Uterus (tissue), 4 donors: ENCODE measurements around the gene FRRS1. TPM values are rescaled to one million over a fixed set of nuclear protein-coding genes. Genes with fewer than 3 reads are reported as not detected.
A peak's percentile ranks its signal among the peaks of the same experiment; 100 is the strongest.

ENCODE experiments used
- DNase-seq, 2 donors: peaks; one replicate each; pipeline ENCODE4 v3.0.0-alpha.2; 2019 to 2020
- H3K27ac ChIP-seq, 2 donors: fragments of 200-600 bp; sonication (generic); 1 replicate in 1 of 2; 2 replicates in 1 of 2; pipeline ENCODE4 v1.5.1; 2016 to 2018
- H3K27me3 ChIP-seq, 2 donors: fragments of 200-600 bp; sonication (generic); one replicate each; pipeline ENCODE4 v1.5.1; 2018 to 2019; ENCODE audit warnings: control low read depth in 1 of 2
- H3K36me3 ChIP-seq, 2 donors: fragments of 200-600 bp; sonication (generic); one replicate each; pipeline ENCODE4 v1.5.1; 2019; ENCODE audit warnings: control low read depth in 1 of 2
- H3K4me1 ChIP-seq, 2 donors: fragments of 200-600 bp; sonication (generic); one replicate each; pipeline ENCODE4 v1.5.1; 2018 to 2019; ENCODE audit warnings: control low read depth in 1 of 2
- H3K4me3 ChIP-seq, 2 donors: fragments of 200-600 bp; sonication (generic); 1 replicate in 1 of 2; 2 replicates in 1 of 2; pipeline ENCODE4 v1.5.1; 2018 to 2019; ENCODE audit warnings: mild to moderate bottlenecking in 1 of 2
- H3K9me3 ChIP-seq, 2 donors: fragments of 200-600 bp; sonication (generic); one replicate each; pipeline ENCODE4 v1.5.1; 2019; ENCODE audit warnings: control low read depth in 1 of 2
- POLR2A ChIP-seq, 2 donors: fragments of 450-650 bp; IDR thresholded peaks; one replicate each; pipeline ENCODE4 v1.6.1; 2016; ENCODE audit warnings: antibody characterized with exemption in 2 of 2, mild to moderate bottlenecking in 1 of 2, moderate library complexity in 1 of 2
- intact Hi-C: fragments of 100-400 bp; cut with DNase I; formaldehyde crosslinking; loops from one replicate; pipeline ENCODE4 v1.15.1; 2023; ENCODE audit warnings: low total_unique reads
- total RNA-seq, 4 donors: library from RNA; depleted of rRNA in 3 of 4; stranded (reverse); fragments of >200 nt in 3 of 4; gene quantifications; one replicate each; pipeline versions ENCODE4 v1.1.0 to v1.2.4, GENCODE V29; 2014 to 2023
- TF ChIP-seq, protein P1 (sequence below), 4 experiments: fragments of 200-600 bp in 2 of 4; fragments of 450-650 bp in 2 of 4; sonication (generic) in 2 of 4; IDR thresholded peaks; one replicate each; pipeline ENCODE4 v1.5.1; 2016 to 2019; ENCODE audit warnings: antibody characterized with exemption in 4 of 4, mild to moderate bottlenecking in 2 of 4, moderate library complexity in 1 of 4
- donor health status: DM: yes; HTN: yes; CAD: no.

Gene FRRS1
- total RNA-seq, 4 donors from 2014 or later: 0.51 to 28.6 (median 14.5) TPM

DNA sequence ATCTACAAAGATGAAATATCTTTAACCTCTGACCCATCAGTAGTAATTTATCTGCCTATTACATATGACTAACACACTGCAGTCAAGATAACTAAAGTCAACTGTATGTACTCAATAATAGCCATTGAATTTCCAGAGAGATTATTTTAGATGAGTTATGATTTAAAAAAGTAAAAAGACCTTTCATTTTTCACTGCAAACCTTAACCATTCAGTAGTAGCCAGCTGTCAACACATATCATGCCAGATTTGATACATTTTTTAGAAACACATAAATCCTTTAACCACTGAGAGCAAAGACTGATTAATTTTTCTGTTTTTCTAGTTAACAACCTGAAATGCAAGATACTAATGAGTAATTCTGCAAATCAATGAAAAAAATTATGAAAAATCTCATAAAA, 89.6 kb downstream of the FRRS1 start:
- DNase-seq: no peak
- intact Hi-C loops: no loop called here
- no peaks in the 10 kb centered on the region for H3K36me3 ChIP-seq
- H3K27me3 ChIP-seq: no peaks in the 10 kb centered on the region
- no peak overlapping the region for H3K27ac ChIP-seq
- peaks cover 0 to 4% of the 10 kb centered on the region in 2 donors for H3K4me1 ChIP-seq
- no peak overlapping the region for H3K4me3 ChIP-seq
- TF ChIP-seq POLR2A (IDR thresholded peaks at IDR 0.05): no peak
- TF ChIP-seq, protein P1, sequence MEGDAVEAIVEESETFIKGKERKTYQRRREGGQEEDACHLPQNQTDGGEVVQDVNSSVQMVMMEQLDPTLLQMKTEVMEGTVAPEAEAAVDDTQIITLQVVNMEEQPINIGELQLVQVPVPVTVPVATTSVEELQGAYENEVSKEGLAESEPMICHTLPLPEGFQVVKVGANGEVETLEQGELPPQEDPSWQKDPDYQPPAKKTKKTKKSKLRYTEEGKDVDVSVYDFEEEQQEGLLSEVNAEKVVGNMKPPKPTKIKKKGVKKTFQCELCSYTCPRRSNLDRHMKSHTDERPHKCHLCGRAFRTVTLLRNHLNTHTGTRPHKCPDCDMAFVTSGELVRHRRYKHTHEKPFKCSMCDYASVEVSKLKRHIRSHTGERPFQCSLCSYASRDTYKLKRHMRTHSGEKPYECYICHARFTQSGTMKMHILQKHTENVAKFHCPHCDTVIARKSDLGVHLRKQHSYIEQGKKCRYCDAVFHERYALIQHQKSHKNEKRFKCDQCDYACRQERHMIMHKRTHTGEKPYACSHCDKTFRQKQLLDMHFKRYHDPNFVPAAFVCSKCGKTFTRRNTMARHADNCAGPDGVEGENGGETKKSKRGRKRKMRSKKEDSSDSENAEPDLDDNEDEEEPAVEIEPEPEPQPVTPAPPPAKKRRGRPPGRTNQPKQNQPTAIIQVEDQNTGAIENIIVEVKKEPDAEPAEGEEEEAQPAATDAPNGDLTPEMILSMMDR (IDR thresholded peaks at IDR 0.05): no peak
- no peaks in the 10 kb centered on the region for H3K9me3 ChIP-seq

DNA sequence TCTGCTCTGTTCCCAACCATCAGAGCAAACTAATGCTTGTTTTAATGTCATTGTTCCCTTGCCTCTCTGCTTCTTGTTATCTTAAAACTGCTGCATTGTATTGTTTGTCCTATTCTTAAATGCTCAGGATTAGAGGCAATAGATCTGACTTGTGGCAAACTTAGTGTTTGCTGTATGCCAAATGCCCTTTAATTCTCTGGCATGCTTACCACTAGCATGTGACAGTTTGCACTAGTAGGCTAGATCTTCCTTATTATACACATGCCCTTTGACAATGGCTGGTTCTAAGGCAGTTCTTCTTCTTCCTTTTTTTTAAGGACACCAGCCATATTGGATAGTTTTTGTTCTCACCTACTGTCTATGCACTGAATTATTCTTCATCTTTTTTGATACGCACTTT, 90.4 kb downstream of the FRRS1 start:
- Histone ChIP-seq H3K9me3 (no peaks in the 10 kb centered on the region), H3K27me3 (no peaks in the 10 kb centered on the region), H3K27ac (no peak overlapping the region), H3K4me1 (peaks cover 0 to 4% of the 10 kb centered on the region in 2 donors), H3K4me3 (no peak overlapping the region), H3K36me3 (no peaks in the 10 kb centered on the region)
- intact Hi-C loops: no loop called here
- no peak for TF ChIP-seq POLR2A (IDR thresholded peaks at IDR 0.05)
- TF ChIP-seq, protein P1 (IDR thresholded peaks at IDR 0.05): no peak
- no peak for DNase-seq

- no peaks in the 10 kb centered on the region for H3K9me3 ChIP-seq
- H3K36me3 ChIP-seq: no peaks in the 10 kb centered on the region
- no peak for TF ChIP-seq POLR2A (IDR thresholded peaks at IDR 0.05)
- TF ChIP-seq, protein P1 (IDR thresholded peaks at IDR 0.05): no peak
- intact Hi-C loops: no loop called here
- no peak for DNase-seq
- H3K27ac ChIP-seq: no peak overlapping the region
- H3K4me3 ChIP-seq: no peak overlapping the region
- peaks cover 0 to 4% of the 10 kb centered on the region in 2 donors for H3K4me1 ChIP-seq
- no peaks in the 10 kb centered on the region for H3K27me3 ChIP-seq
Measured at GRCh38 chr1:99675292-99675691, 91.1 kb downstream of the FRRS1 start.

DNA sequence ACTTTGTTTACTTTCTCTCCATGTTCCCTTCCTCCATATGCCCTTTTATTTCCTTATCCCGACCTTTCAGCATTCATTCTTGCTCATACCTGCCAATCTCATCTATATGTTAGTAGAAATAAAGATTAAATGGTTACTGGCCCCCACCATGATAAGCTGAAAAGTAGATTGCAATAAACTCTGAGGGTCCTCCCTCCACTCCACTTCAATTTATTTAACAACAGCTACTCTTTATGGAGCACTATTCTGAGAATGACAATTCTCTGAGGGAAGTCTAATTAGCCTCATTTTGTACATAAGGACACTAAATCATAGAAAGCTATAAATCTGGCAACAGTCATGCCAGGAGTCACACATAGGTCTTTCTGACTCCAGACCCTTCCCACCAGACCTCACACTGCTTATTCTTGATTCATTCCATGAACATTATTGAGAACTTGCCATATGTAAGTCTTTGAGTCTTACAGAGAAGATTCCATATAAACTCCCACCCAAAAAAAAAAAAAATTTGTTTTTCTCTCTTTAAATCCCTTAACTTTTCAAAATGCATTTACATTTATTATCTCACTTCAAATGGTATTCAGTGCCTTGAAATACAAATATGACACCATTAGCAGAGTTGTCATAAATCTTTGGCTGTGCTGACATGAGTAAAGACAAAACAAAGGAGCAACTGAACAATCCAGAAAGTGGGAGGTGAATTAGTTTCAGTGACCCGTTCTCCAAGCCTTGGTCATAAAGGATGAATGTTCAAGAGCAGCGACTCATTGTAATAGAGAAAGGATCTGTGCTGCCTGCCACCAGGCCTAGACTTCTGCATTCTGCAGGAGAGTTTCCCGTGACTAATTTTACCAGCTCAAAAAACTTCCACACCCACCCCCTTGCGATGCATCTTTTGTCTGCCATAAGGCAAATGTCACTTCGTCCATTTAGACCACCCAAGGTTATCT, 92.0 kb downstream of the FRRS1 start:
- TF ChIP-seq, protein P1 (IDR thresholded peaks at IDR 0.05): no peak
- TF ChIP-seq POLR2A (IDR thresholded peaks at IDR 0.05): no peak
- Histone ChIP-seq H3K27me3 (no peaks in the 10 kb centered on the region), H3K9me3 (no peaks in the 10 kb centered on the region), H3K27ac (peak overlapping the region; percentile 13 to 48), H3K36me3 (no peaks in the 10 kb centered on the region), H3K4me1 (peaks cover 0 to 4% of the 10 kb centered on the region in 2 donors), H3K4me3 (no peak overlapping the region)
- no peak for DNase-seq
- intact Hi-C loops: no loop called here

DNA sequence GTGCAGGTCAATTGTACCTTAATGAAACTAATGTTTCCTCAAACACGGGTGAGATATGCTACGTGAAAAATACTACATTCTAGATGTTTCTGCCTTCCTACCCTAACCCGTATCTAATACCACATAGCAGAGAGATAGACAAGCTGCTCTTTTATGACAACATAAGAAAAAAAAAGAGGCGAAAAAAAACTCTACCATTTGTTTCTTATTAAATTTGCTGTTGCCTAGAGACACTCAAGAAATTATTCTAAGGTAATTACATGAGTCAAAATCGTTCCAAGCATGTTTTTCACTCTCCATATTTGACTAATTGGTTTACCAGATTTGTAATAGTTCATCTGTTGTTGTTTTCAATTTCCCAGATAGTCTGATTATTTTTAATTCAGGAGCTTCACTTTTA, 93.1 kb downstream of the FRRS1 start:
- DNase-seq: no peak
- intact Hi-C loops: no loop called here
- H3K9me3 ChIP-seq: no peaks in the 10 kb centered on the region
- TF ChIP-seq, protein P1 (IDR thresholded peaks at IDR 0.05): no peak
- no peak for TF ChIP-seq POLR2A (IDR thresholded peaks at IDR 0.05)
- H3K27ac ChIP-seq: peak overlapping the region; percentile 33 to 48
- no peak overlapping the region for H3K4me3 ChIP-seq
- peaks cover 0 to 4% of the 10 kb centered on the region in 2 donors for H3K4me1 ChIP-seq
- H3K36me3 ChIP-seq: no peaks in the 10 kb centered on the region
- H3K27me3 ChIP-seq: no peaks in the 10 kb centered on the region
